Measurements from ENCODE around the gene TRMO. TPM values are rescaled to one million over a fixed set of nuclear protein-coding genes. Genes with fewer than 3 reads are reported as not detected.
"Not testable (repeated sequence)": the region's sequence is repeated elsewhere in the genome, so short reads cannot be mapped to it uniquely, and the experiment has no call there.

TRMO gene
- total RNA-seq, 1 donor, result 61.8 TPM

DNA sequence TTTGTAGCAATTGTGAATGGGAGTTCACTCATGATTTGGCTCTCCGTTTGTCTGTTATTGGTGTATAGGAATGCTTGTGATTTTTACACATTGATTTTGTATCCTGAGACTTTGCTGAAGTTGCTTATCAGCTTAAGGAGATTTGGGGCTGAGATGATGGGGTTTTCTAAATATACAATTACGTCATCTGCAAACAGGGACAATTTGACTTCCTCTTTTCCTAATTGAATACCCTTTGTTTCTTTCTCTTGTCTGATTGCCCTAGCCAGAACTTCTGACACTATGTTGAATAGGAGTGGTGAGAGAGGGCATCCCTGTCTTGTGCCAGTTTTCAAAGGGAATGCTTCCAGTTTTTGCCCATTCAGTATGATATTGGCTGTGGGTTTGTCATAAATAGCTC, 24.8 kb upstream of the TRMO start:
- H3K9me3 ChIP-seq (ENCODE audit: low read depth, low read length); H3K27me3 ChIP-seq (ENCODE audit: insufficient read depth, low read length); H3K4me1 ChIP-seq (ENCODE audit: insufficient read depth, low read length); H3K4me3 ChIP-seq (ENCODE audit: low read length): not testable (repeated sequence)

DNA sequence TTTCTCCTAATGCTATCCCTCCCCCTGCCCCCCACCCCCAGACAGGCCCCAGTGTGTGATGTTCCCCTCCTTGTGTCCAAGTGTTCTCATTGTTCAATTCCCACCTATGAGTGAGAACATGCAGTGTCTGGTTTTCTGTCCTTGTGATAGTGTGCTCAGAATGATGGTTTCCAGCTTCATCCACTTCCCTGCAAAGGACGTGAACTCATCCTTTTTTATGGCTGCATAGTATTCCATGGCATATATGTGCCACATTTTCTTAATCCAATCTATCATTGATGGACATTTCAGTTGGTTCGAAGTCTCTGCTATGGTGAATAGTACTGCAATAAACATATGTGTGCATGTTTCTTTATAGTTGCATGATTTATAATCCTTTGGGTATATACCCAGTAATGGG, 23.2 kb upstream of the TRMO start:
- not testable (repeated sequence) for H3K27me3 ChIP-seq (ENCODE audit: insufficient read depth, low read length); H3K4me1 ChIP-seq (ENCODE audit: insufficient read depth, low read length); H3K4me3 ChIP-seq (ENCODE audit: low read length); H3K9me3 ChIP-seq (ENCODE audit: low read depth, low read length)

DNA sequence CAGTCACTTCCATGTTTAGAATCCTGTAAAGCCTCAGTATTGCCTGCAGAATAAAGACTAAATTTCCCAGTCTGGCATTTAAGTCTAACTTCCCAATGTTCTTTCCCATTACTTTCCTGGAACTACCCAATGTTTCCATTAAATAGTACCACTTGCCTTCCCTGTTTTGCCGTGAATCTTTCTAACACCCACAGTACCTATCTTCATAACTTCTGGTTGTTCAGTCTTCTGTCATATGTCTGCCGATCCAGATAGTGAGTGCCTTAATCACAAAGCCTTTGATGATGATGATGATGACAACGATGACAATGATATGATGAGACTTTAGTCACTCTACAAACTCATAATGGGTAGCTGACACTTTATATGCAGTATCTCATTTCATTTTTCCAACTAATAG, 22.3 kb upstream of the TRMO start:
- H3K27me3 ChIP-seq (ENCODE audit: insufficient read depth, low read length), result no peaks in the 10 kb centered on the region

DNA sequence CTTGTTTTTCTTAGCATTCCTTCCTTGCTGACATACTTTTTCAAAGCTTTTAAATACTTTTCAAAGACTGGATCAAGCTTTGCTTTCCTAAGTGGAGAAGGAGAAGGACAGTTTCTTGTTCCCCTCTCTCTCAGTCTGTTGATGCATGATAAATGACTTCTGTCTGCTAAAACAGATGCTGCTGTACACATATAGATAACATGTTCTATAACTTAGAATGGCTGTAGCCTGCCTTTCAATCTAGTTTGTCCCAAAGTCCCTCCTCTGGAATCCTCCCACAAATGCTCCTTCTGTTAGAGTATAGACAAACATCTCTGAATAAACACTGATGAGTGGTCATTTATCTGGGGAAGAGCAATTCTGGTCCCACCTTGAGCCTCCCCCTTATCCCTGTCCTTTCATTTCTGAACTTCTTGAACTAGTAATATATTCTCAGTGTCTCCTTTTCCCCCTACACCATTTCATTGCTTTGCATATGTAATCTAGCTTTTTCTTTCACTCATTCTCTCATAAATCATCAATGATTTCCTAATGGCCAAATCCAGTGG, 21.1 kb upstream of the TRMO start:
- Histone ChIP-seq H3K9me3 (ENCODE audit: low read depth, low read length) (no peaks in the 10 kb centered on the region), H3K4me3 (ENCODE audit: low read length) (no peak overlapping the region), H3K27me3 (ENCODE audit: insufficient read depth, low read length) (no peaks in the 10 kb centered on the region)

More for the DNA sequence above, 22.3 kb upstream of the TRMO start:
- H3K9me3 ChIP-seq (ENCODE audit: low read depth, low read length), result no peaks in the 10 kb centered on the region
- H3K4me1 ChIP-seq (ENCODE audit: insufficient read depth, low read length), result no peaks in the 10 kb centered on the region
- H3K4me3 ChIP-seq (ENCODE audit: low read length), result no peak overlapping the region

DNA sequence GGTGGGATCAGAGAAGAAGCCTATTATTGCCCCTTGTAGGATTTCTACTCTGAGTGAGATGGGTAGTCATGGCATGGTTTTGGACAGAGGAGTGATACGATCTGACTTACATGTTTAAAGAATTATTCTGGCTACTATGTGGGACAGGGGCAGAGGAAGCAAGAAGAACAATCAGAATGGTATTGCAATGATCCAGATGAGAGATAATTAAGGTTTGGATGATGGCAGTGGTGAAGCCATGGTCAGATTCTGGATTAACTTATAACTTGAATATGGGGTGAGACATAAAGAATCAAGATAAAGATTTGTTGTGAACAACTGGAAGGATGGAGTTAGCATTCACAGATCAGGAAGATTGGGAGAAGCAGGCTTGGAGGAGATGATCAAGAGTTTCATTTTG, 19.0 kb upstream of the TRMO start:
- no peaks in the 10 kb centered on the region for H3K27me3 ChIP-seq (ENCODE audit: insufficient read depth, low read length)
- no peaks in the 10 kb centered on the region for H3K9me3 ChIP-seq (ENCODE audit: low read depth, low read length)
- H3K4me1 ChIP-seq (ENCODE audit: insufficient read depth, low read length), result peaks cover 7% of the 10 kb centered on the region
- no peak overlapping the region for H3K4me3 ChIP-seq (ENCODE audit: low read length)

More for the DNA sequence above, 21.1 kb upstream of the TRMO start:
- H3K4me1 ChIP-seq (ENCODE audit: insufficient read depth, low read length), result peaks cover under 1% of the 10 kb centered on the region

DNA sequence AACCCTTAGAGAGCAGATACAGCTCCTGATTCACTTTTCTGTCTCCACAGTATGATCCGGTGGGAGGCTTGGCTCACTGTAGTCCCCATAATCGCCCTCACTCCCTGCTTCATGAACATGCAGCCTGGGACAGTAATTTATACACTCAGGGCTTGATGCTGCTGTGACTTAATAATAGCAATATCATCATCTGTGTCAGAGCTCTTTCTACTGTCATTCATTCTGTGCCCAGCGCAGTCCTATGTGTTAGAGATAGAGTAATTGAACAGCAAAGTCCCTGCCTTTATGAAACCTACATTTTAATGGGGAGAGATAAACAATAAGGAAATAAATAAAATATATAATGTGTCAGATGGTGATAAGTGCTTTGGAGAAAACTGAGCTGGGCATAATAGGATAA, 18.4 kb upstream of the TRMO start:
- Histone ChIP-seq H3K27me3 (ENCODE audit: insufficient read depth, low read length) (no peaks in the 10 kb centered on the region), H3K9me3 (ENCODE audit: low read depth, low read length) (no peaks in the 10 kb centered on the region), H3K4me3 (ENCODE audit: low read length) (no peak overlapping the region), H3K4me1 (ENCODE audit: insufficient read depth, low read length) (peaks cover 7% of the 10 kb centered on the region)

DNA sequence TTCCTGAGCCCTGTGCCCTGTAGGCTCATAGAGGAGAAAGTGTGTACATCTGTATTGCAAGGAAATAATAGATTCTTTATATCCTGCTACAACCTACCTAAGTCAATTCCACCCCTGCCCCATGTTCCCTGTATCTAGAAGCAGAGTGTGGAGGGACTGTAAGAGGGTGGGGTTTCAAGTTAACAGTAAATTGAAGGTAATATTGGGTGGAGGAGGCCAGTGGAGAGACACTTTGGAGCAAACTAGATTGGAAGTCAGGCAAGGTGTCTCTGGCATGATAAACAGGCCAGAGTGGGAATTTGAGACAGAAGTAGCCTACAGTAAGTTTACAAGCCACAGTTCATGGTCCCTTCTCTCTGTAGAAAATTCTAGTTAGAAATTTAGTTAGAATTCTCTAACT, 17.9 kb upstream of the TRMO start:
- no peak overlapping the region for H3K4me3 ChIP-seq (ENCODE audit: low read length)
- no peaks in the 10 kb centered on the region for H3K27me3 ChIP-seq (ENCODE audit: insufficient read depth, low read length)
- H3K4me1 ChIP-seq (ENCODE audit: insufficient read depth, low read length), result peaks cover 7% of the 10 kb centered on the region
- no peaks in the 10 kb centered on the region for H3K9me3 ChIP-seq (ENCODE audit: low read depth, low read length)

DNA sequence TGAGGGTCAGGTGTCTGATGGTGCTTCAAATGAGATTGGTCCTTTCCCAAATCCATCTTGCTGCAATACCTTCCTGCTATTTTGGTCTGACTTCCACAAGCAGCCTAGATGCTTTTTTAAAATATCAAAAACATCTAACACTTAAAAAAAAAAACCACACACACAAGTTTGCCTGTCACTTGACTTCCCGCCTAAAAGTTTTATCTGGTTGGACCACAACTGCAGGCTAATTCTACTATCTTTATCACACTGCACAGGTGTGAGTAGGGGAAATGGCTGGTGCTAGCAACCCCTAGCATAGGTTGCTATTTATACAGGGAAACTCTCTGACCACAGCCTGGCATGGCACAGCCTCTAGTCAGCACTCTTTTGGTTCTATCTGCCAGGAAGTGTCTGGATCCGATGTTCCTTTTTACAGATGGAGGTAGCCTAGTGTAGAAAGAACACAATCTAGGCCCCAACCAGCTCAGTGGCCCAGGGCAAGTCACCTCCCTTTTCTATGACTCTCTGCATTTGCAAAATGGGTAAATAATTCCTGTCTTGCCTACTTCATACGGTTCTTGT, 15.9 kb upstream of the TRMO start, which contains the start of gene HEMGN:
Gene HEMGN, minus strand, starts transcription at position 92 of the 564 bp plus-strand sequence. Its CDS starts 36 bp downstream, at position 56.
- Histone ChIP-seq H3K4me3 (ENCODE audit: low read length) (no peak within 1 kb of the TSS), H3K27me3 (ENCODE audit: insufficient read depth, low read length) (no peaks in the 10 kb centered on the region), H3K4me1 (ENCODE audit: insufficient read depth, low read length) (peaks cover 7% of the 10 kb centered on the region), H3K9me3 (ENCODE audit: low read depth, low read length) (no peaks in the 10 kb centered on the region)

DNA sequence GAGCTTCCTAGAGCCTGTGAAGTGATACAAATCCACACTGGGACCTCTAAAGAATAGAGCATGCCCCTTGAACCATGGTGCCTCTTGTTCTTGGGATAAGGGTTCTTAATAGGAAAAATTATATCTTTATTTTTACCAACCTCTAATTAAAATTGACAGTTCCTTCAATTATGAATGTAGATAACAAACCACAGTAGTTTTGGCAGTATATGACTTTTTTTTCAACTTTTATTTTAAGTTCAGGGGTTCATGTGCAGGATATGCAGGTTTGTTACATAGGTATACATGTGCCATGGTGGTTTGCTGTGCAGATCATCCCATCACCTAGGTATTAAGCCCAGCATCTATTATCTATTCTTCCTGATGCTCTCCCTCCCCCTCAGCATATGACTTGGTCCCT, 14.7 kb upstream of the TRMO start:
- H3K9me3 ChIP-seq (ENCODE audit: low read depth, low read length), result no peaks in the 10 kb centered on the region
- no peaks in the 10 kb centered on the region for H3K27me3 ChIP-seq (ENCODE audit: insufficient read depth, low read length)
- H3K4me1 ChIP-seq (ENCODE audit: insufficient read depth, low read length), result peaks cover 7% of the 10 kb centered on the region
- H3K4me3 ChIP-seq (ENCODE audit: low read length), result no peak overlapping the region

DNA sequence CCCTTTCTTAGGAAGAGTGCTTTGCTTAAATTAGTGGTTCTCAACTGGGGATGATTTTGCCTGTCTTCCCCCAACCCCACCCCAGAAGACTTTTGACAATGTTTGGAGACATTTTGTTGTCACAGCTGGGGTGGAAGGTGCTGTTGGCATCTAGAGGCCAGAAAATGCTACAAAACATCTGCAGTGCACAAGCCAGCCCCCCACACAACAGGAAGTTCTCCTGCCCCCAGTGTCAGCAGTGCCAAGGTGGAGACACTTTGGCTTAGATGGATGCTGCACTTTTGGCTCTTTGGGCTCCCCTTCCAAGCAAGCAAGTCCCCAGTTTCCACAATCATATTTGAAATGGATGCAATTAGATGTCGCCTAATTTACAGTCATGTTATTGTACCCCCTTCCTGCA, 13.0 kb upstream of the TRMO start:
- Histone ChIP-seq H3K4me3 (ENCODE audit: low read length) (no peak overlapping the region), H3K4me1 (ENCODE audit: insufficient read depth, low read length) (peaks cover 16% of the 10 kb centered on the region), H3K27me3 (ENCODE audit: insufficient read depth, low read length) (no peaks in the 10 kb centered on the region), H3K9me3 (ENCODE audit: low read depth, low read length) (no peaks in the 10 kb centered on the region)

DNA sequence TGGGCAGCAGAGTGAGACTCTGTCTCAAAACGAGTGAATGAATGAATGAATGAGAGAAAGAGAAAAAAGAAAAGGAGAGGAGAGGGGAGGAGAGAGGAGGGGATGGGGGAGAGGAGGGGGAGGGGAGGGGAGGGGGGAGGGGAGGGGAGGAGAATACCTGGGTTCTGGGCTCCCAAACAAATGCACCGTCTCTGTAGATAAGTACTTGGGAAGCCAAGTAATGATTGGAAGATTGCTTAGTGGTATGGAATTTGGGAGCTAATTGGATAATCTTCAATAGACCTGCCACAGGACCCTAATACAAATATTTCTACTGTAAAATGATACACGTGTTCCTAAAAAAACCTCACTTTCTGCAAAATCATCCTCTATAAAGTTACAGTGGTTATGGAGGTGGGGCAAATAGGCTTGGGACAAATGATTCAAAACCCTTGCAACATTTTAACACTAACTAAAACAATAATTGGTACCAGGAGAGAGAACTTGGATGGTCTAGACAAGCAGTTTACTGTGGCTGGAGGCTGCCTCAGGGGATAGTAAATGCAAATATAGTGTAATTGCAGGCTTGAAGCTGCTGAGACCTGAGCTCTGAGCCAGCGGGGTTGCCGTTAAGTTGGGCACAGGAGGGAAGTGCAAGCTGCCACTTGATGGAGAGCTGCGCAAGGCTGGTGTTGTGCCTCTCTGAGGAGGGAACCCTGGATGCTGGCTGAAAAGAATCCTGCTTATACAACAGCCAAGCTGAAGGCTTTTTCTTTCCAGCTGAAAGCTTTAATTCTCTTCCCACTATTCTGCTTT, 12.2 kb upstream of the TRMO start:
- Histone ChIP-seq H3K27me3 (ENCODE audit: insufficient read depth, low read length) (no peaks in the 10 kb centered on the region), H3K4me1 (ENCODE audit: insufficient read depth, low read length) (peaks cover 16% of the 10 kb centered on the region), H3K9me3 (ENCODE audit: low read depth, low read length) (no peaks in the 10 kb centered on the region), H3K4me3 (ENCODE audit: low read length) (no peak overlapping the region)

DNA sequence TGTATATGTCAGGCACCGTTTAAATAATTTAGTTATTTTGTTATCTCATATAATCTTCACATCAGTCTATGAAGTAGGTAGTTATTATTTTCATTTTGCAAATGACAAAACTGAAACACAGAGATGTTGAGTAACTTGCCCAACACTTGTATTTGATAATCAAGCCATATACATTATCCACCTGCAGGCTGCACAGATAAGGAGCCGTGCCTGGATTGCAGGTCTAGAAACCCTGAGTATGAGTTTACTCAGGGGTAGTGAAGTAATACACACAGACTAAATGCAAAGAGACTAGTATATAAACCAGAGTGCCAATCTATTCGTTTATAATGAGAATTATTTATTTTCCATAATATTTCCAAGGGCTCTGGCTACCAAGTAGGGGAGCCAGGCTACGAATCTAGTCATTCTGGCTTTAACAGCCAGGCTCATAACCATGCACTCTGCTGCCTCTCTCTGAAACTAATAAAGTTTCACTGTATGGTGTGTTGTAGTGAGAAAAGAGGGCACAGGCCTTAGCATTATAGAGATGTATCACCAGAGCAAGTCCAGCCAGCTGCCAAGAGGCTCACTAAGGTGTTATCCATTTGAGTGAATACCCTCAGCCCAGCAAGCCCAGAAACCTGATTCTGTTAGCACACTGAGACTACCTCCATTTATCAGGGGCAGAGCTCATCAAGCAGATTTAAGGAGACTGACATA, 11.1 kb upstream of the TRMO start:
- H3K4me1 ChIP-seq (ENCODE audit: insufficient read depth, low read length), result peaks cover 16% of the 10 kb centered on the region

DNA sequence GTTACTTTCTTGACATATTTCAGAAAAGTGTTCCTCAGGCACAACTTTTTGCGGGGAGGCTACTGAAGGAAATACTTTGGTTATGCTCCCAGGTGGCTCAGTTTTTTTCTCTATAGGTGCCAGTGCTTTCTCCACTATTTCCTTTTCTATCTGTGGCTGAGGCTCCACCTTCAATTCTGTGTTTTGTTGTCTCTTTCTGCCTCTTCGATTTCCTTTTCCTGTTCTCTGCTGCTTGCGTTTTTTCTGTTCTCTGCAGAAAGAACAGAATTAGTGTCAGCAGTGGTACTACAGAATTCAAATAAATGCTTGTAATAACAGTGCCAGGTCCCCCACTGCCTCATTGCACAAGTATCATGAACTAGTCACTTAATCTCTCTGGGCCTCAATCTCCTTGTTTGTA, 8.7 kb upstream of the TRMO start:
- no peaks in the 10 kb centered on the region for H3K9me3 ChIP-seq (ENCODE audit: low read depth, low read length)
- peaks cover 9% of the 10 kb centered on the region for H3K4me1 ChIP-seq (ENCODE audit: insufficient read depth, low read length)
- H3K4me3 ChIP-seq (ENCODE audit: low read length), result no peak overlapping the region
- H3K27me3 ChIP-seq (ENCODE audit: insufficient read depth, low read length), result no peaks in the 10 kb centered on the region

More for the DNA sequence above, 11.1 kb upstream of the TRMO start:
- Histone ChIP-seq H3K9me3 (ENCODE audit: low read depth, low read length) (no peaks in the 10 kb centered on the region), H3K4me3 (ENCODE audit: low read length) (no peak overlapping the region), H3K27me3 (ENCODE audit: insufficient read depth, low read length) (no peaks in the 10 kb centered on the region)

DNA sequence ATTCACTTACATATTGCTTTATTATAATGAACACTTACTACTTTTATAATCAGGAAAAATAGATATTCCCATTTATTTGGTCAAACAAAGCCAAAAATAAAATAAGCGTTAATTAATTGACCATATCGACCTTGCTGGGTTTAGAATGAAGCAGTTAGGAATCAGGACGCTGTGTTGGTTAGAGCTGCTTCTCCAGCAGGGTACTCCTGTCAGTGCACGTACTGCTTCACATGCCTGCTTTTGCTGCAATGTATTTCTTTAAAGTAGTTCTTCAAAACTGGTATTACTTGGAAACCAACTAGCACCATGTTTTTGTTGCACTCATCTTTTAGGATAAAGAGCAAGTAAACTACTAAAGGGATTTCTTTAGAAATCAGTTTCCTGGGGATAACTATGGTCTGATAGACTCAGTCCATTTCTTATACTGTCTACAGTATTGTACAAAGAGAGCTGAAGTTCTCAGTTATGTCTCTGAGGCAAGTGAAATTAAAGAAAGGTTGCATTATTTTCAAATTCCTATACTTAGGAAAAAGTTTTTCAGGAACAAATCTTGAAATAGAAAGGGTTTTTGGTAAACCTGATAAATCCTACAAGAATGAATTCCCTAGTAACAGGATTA, 6.8 kb upstream of the TRMO start:
- Histone ChIP-seq H3K4me1 (ENCODE audit: insufficient read depth, low read length) (peaks cover 16% of the 10 kb centered on the region), H3K9me3 (ENCODE audit: low read depth, low read length) (no peaks in the 10 kb centered on the region), H3K27me3 (ENCODE audit: insufficient read depth, low read length) (no peaks in the 10 kb centered on the region), H3K4me3 (ENCODE audit: low read length) (no peak overlapping the region)
